ENCODE measurements around the gene ALG1. TPM values are rescaled to one million over a fixed set of nuclear protein-coding genes. Genes with fewer than 3 reads are reported as not detected.
A peak's percentile ranks its signal among the peaks of the same experiment; 100 is the strongest.

ALG1 gene
- total and polyA plus RNA-seq, 2 of the 13 experiments (the other 11 are each of a cell fraction or from before 2014, with no cell fraction given), result 43.3 to 75.6 TPM

- 0 out of 2 replicates have a peak, but pooled peaks have one; percentile 53 for TF ChIP-seq FOXO4 (CRISPR knock-in tag; conservative IDR thresholded peaks at IDR 0.05)
- no peak for TF ChIP-seq DMAP1 (CRISPR knock-in tag; IDR thresholded peaks at IDR 0.05)
- no peak for TF ChIP-seq NFIB (CRISPR knock-in tag; IDR thresholded peaks at IDR 0.05; ENCODE audit: borderline replicate concordance)
- TF ChIP-seq ZNF550 (CRISPR knock-in tag; IDR thresholded peaks at IDR 0.05; ENCODE audit: borderline replicate concordance), result 0 out of 2 replicates have a peak, but pooled peaks have one; percentile 38
- TF ChIP-seq CBX5 (CRISPR knock-in tag; IDR thresholded peaks at IDR 0.05; ENCODE audit: borderline replicate concordance), result no peak
- peak; percentile 50; the same call in 1 of the 2 replicates for TF ChIP-seq ZMYM3 (CRISPR knock-in tag; IDR thresholded peaks at IDR 0.05)
- 0 out of 2 replicates have a peak, but pooled peaks have one; percentile 23 for TF ChIP-seq ZMYM4 (CRISPR knock-in tag; IDR thresholded peaks at IDR 0.05)
- no peak for TF ChIP-seq RFX1 (IDR thresholded peaks at IDR 0.05)
- no peak for TF ChIP-seq DZIP1 (CRISPR knock-in tag; IDR thresholded peaks at IDR 0.05)
- no peak for TF ChIP-seq TGIF2 (CRISPR knock-in tag; IDR thresholded peaks at IDR 0.05)
- peak; percentile 72; the same call in 1 of the 2 replicates for TF ChIP-seq ZNF263 (CRISPR knock-in tag; IDR thresholded peaks at IDR 0.05)
- peak; percentile 43; the same call in 1 of the 2 replicates for TF ChIP-seq MAZ (IDR thresholded peaks at IDR 0.05; ENCODE audit: borderline replicate concordance, low read depth, low read length)
- no peak for TF ChIP-seq MAZ (CRISPR knock-in tag; IDR thresholded peaks at IDR 0.05; ENCODE audit: low read depth)
- no peak for TF ChIP-seq ZNF343 (CRISPR knock-in tag; IDR thresholded peaks at IDR 0.05)
- no peak for TF ChIP-seq PBX2 (CRISPR knock-in tag; IDR thresholded peaks at IDR 0.05)
- TF ChIP-seq ZNF232 (CRISPR knock-in tag; IDR thresholded peaks at IDR 0.05; ENCODE audit: borderline replicate concordance), result no peak
- no peak for TF ChIP-seq ZNF451 (CRISPR knock-in tag; IDR thresholded peaks at IDR 0.05)
- no peak for TF ChIP-seq ZNF333 (CRISPR knock-in tag; IDR thresholded peaks at IDR 0.05; ENCODE audit: borderline replicate concordance)
- no peak for TF ChIP-seq MTA3 (CRISPR knock-in tag; IDR thresholded peaks at IDR 0.05)
- no peak for TF ChIP-seq MXI1 (IDR thresholded peaks at IDR 0.05; ENCODE audit: borderline replicate concordance, low read depth, low read length)
- peak; percentile 13 for TF ChIP-seq TEAD3 (CRISPR knock-in tag; optimal IDR thresholded peaks at IDR 0.05; ENCODE audit: borderline replicate concordance)
- no peak for TF ChIP-seq XBP1 (CRISPR knock-in tag; IDR thresholded peaks at IDR 0.05)
- TF ChIP-seq NFKB2 (CRISPR knock-in tag; IDR thresholded peaks at IDR 0.05; ENCODE audit: borderline replicate concordance), result no peak
- no peak for TF ChIP-seq ZFP37 (CRISPR knock-in tag; IDR thresholded peaks at IDR 0.05; ENCODE audit: borderline replicate concordance)
- no peak for TF ChIP-seq ATF4 (CRISPR knock-in tag; IDR thresholded peaks at IDR 0.05)
- TF ChIP-seq LCORL (IDR thresholded peaks at IDR 0.05), result no peak
- TF ChIP-seq LCORL (CRISPR knock-in tag; IDR thresholded peaks at IDR 0.05), result peak; percentile 29; the same call in 1 of the 2 replicates
Observed at GRCh38 chr16:5042574-5043171, 29.0 kb upstream of the ALG1 start (continued).
